K562 (cell line): ENCODE results near the gene CYTH1. TPM values are rescaled to one million over a fixed set of nuclear protein-coding genes. Genes with fewer than 3 reads are reported as not detected.

Experiments used
- CAMTA2 ChIP-seq: fragments of 250-450 bp; sonication (Bioruptor Pico); conservative IDR thresholded peaks from 2 replicates; pipeline ENCODE4 v1.5.1; 2022
- CEBPG ChIP-seq, 3 experiments: fragments of 200-800 bp in 1 of 3; sonication (Bioruptor generic) in 1 of 3; sonication (generic) in 1 of 3; formaldehyde crosslinking in 1 of 3; IDR thresholded peaks in 2 of 3; conservative IDR thresholded peaks in 1 of 3; 2 replicates each; pipeline versions ENCODE4 v1.6.1 to v1.8.0; 2016 to 2022; ENCODE audit warnings: missing compliant biosample characterization in 2 of 3, missing genetic modification characterization in 2 of 3, mild to moderate bottlenecking in 1 of 3, missing genetic modification reagents in 1 of 3
- EHMT2 ChIP-seq: fragments of 450-650 bp; IDR thresholded peaks from 2 replicates; pipeline ENCODE4 v1.6.1; 2018; ENCODE audit warnings: antibody characterized with exemption
- KLF6 ChIP-seq: fragments of 250-450 bp; sonication (Bioruptor Pico); IDR thresholded peaks from 2 replicates; pipeline ENCODE4 v1.4.0; 2020; ENCODE audit warnings: mild to moderate bottlenecking, moderate library complexity, borderline replicate concordance
- MEF2D ChIP-seq: conservative IDR thresholded peaks from 2 replicates; pipeline ENCODE4 v1.6.1; 2016; ENCODE audit warnings: low read depth, missing genetic modification characterization, missing compliant biosample characterization
- RHOXF2B ChIP-seq: fragments of 250-450 bp; sonication (Bioruptor Pico); conservative IDR thresholded peaks from 2 replicates; pipeline ENCODE4 v1.5.1; 2021
- SETDB1 ChIP-seq: IDR thresholded peaks from one replicate; pipeline ENCODE4 v1.6.1; 2012; ENCODE audit warnings: low read length, control low read depth, inconsistent platforms
- SMAD4 ChIP-seq: fragments of 250-450 bp; sonication (Bioruptor Pico); conservative IDR thresholded peaks from 2 replicates; pipeline ENCODE4 v1.8.0; 2021; ENCODE audit warnings: inconsistent platforms, mild to moderate bottlenecking, moderate library complexity
- TAF1 ChIP-seq: IDR thresholded peaks from 2 replicates; pipeline ENCODE4 v1.6.1; 2011; ENCODE audit warnings: mild to moderate bottlenecking, low read length, moderate library complexity; ENCODE audit not compliant: insufficient read depth, control insufficient read depth, severe bottlenecking; ENCODE audit errors: extremely low read depth
- TBL1XR1 ChIP-seq, 2 experiments: IDR thresholded peaks; 2 replicates each; pipeline ENCODE4 v1.6.1; 2012; ENCODE audit warnings: improper control_type of control experiment in 2 of 2, low read length in 2 of 2, mild to moderate bottlenecking in 1 of 2
- ZNF589 ChIP-seq: fragments of 200-800 bp; sonication (Bioruptor generic); IDR thresholded peaks from 2 replicates; pipeline ENCODE4 v1.6.1; 2016; ENCODE audit warnings: low read depth, missing genetic modification characterization, missing compliant biosample characterization
- ZSCAN29 ChIP-seq: fragments of 450-650 bp; IDR thresholded peaks from 2 replicates; pipeline ENCODE4 v1.6.1; 2017
- ZZZ3 ChIP-seq: fragments of 450-650 bp; IDR thresholded peaks from 2 replicates; pipeline ENCODE4 v1.6.1; 2016; ENCODE audit warnings: antibody characterized with exemption, mild to moderate bottlenecking, moderate library complexity
- polyA plus RNA-seq, 8 experiments: library from polyadenylated mRNA; depleted of rRNA in 4 of 8; stranded (reverse) in 5 of 8; unstranded in 3 of 8; fragments of >200 nt; fragmentation: Nextera tagmentation in 2 of 8; fragmentation: Illumina TruSeq in 1 of 8; extraction: Ambion mirVana in 2 of 8; extraction: Trizol in 1 of 8; gene quantifications; 2 replicates each; pipeline versions ENCODE4 v1.2.1 to v1.2.3, GENCODE V29; 2011 to 2014; ENCODE audit warnings: inconsistent platforms in 1 of 8, missing spikeins in 1 of 8
- total RNA-seq, 7 experiments: library from RNA; depleted of rRNA in 6 of 7; stranded (reverse); fragments of >200 nt in 6 of 7; fragmentation: Illumina TruSeq in 2 of 7; extraction: Trizol in 2 of 7; gene quantifications; 2 replicates each; pipeline versions ENCODE4 v1.2.1 to v1.2.3, GENCODE V29; 2011 to 2021; ENCODE audit warnings: low replicate concordance in 1 of 7
- TF ChIP-seq, protein P1 (sequence below): conservative IDR thresholded peaks from 2 replicates; pipeline ENCODE4 v1.6.1; 2011; ENCODE audit warnings: low read depth, mild to moderate bottlenecking, low read length; ENCODE audit not compliant: control insufficient read depth
- TF ChIP-seq, protein P2 (sequence below): sonication (generic); formaldehyde crosslinking; IDR thresholded peaks from 2 replicates; pipeline ENCODE4 v1.8.1; 2023; ENCODE audit warnings: missing genetic modification reagents, mild to moderate bottlenecking, borderline replicate concordance
- TF ChIP-seq, protein P3 (sequence below): fragments of 450-650 bp; conservative IDR thresholded peaks from 2 replicates; pipeline ENCODE4 v1.6.1; 2016; ENCODE audit warnings: missing genetic modification characterization, low read depth, mild to moderate bottlenecking, missing compliant biosample characterization, moderate library complexity
- TF ChIP-seq, protein P4 (sequence below), 2 experiments: fragments of 200-800 bp in 1 of 2; sonication (Bioruptor generic) in 1 of 2; sonication (generic) in 1 of 2; formaldehyde crosslinking in 1 of 2; IDR thresholded peaks in 1 of 2; conservative IDR thresholded peaks in 1 of 2; 2 replicates each; pipeline versions ENCODE4 v1.5.0 to v1.6.1; 2016 to 2020; ENCODE audit warnings: missing compliant biosample characterization in 1 of 2, missing genetic modification characterization in 1 of 2, missing genetic modification reagents in 1 of 2

The CYTH1 gene
- total and polyA plus RNA-seq, 9 of the 15 experiments (the other 6 are each of a cell fraction or from before 2014, with no cell fraction given) = 0.52 to 27.7 (median 16.8) TPM

DNA sequence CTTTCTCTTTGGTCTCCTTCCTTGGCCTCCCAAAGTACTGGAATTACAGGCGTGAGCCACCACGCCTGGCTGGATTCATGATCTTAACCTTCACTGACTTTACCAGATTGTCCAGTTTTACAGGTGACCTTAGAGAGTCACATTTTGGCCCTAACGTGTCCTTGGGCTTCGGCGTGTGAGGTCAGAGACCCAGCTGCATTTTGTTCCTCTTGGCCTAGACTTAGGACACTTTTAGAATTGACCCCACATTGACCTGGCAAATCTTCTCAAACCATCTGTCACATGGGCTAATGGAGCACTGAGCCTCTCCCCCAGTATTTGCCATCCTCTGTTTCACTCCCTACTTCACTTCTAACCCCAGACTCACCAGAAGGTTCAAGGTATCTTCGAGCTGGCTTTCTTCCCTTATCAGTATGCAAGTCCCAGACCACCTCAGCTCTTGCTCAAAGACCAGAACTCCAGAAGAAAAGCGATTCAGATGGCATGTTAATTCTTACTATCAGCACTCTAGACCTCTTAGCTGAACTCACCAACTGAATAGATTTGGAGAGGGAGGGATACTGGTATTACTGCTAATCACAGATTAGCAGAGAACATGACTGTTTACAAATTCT lies 1.7 kb upstream of the CYTH1 start (continued):
- TF ChIP-seq CEBPG (CRISPR knock-in tag; IDR thresholded peaks at IDR 0.05) (0 out of 2 replicates have a peak, but pooled peaks have one; percentile 17), CEBPG (tag; conservative IDR thresholded peaks at IDR 0.05 in 1 of 2, IDR thresholded peaks at IDR 0.05 in 1 of 2) (no peak), ZNF589 (CRISPR knock-in tag) (peak; percentile 47; the same call in 1 of the 2 replicates), ZZZ3 (no peak), CAMTA2 (CRISPR knock-in tag) (no peak), TAF1 (peak; percentile 16), ZSCAN29 (no peak), SMAD4 (peak; percentile 69; the same call in 1 of the 2 replicates), KLF6 (0 out of 2 replicates have a peak, but pooled peaks have one; percentile 7), EHMT2 (0 out of 2 replicates have a peak, but pooled peaks have one; percentile 5), MEF2D (tag) (peak; percentile 75; the same call in 1 of the 2 replicates), SETDB1 (no peak), RHOXF2B (no peak), TBL1XR1 (IDR thresholded peaks at IDR 0.05; ENCODE audit: low read length in 2 of 2) (peak; percentile 68 to 77; a peak in 2 of 4 replicates)
- TF ChIP-seq, protein P1, sequence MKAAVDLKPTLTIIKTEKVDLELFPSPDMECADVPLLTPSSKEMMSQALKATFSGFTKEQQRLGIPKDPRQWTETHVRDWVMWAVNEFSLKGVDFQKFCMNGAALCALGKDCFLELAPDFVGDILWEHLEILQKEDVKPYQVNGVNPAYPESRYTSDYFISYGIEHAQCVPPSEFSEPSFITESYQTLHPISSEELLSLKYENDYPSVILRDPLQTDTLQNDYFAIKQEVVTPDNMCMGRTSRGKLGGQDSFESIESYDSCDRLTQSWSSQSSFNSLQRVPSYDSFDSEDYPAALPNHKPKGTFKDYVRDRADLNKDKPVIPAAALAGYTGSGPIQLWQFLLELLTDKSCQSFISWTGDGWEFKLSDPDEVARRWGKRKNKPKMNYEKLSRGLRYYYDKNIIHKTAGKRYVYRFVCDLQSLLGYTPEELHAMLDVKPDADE = 0 out of 2 replicates have a peak, but pooled peaks have one; percentile 16
- TF ChIP-seq, protein P2, sequence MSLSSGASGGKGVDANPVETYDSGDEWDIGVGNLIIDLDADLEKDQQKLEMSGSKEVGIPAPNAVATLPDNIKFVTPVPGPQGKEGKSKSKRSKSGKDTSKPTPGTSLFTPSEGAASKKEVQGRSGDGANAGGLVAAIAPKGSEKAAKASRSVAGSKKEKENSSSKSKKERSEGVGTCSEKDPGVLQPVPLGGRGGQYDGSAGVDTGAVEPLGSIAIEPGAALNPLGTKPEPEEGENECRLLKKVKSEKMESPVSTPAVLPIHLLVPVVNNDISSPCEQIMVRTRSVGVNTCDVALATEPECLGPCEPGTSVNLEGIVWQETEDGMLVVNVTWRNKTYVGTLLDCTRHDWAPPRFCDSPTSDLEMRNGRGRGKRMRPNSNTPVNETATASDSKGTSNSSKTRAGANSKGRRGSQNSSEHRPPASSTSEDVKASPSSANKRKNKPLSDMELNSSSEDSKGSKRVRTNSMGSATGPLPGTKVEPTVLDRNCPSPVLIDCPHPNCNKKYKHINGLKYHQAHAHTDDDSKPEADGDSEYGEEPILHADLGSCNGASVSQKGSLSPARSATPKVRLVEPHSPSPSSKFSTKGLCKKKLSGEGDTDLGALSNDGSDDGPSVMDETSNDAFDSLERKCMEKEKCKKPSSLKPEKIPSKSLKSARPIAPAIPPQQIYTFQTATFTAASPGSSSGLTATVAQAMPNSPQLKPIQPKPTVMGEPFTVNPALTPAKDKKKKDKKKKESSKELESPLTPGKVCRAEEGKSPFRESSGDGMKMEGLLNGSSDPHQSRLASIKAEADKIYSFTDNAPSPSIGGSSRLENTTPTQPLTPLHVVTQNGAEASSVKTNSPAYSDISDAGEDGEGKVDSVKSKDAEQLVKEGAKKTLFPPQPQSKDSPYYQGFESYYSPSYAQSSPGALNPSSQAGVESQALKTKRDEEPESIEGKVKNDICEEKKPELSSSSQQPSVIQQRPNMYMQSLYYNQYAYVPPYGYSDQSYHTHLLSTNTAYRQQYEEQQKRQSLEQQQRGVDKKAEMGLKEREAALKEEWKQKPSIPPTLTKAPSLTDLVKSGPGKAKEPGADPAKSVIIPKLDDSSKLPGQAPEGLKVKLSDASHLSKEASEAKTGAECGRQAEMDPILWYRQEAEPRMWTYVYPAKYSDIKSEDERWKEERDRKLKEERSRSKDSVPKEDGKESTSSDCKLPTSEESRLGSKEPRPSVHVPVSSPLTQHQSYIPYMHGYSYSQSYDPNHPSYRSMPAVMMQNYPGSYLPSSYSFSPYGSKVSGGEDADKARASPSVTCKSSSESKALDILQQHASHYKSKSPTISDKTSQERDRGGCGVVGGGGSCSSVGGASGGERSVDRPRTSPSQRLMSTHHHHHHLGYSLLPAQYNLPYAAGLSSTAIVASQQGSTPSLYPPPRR = no peak
- TF ChIP-seq, protein P3, sequence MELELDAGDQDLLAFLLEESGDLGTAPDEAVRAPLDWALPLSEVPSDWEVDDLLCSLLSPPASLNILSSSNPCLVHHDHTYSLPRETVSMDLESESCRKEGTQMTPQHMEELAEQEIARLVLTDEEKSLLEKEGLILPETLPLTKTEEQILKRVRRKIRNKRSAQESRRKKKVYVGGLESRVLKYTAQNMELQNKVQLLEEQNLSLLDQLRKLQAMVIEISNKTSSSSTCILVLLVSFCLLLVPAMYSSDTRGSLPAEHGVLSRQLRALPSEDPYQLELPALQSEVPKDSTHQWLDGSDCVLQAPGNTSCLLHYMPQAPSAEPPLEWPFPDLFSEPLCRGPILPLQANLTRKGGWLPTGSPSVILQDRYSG (tag) = peak; percentile 60
- TF ChIP-seq, protein P4, sequence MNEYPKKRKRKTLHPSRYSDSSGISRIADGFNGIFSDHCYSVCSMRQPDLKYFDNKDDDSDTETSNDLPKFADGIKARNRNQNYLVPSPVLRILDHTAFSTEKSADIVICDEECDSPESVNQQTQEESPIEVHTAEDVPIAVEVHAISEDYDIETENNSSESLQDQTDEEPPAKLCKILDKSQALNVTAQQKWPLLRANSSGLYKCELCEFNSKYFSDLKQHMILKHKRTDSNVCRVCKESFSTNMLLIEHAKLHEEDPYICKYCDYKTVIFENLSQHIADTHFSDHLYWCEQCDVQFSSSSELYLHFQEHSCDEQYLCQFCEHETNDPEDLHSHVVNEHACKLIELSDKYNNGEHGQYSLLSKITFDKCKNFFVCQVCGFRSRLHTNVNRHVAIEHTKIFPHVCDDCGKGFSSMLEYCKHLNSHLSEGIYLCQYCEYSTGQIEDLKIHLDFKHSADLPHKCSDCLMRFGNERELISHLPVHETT (CRISPR knock-in tag; conservative IDR thresholded peaks at IDR 0.05 in 1 of 2, IDR thresholded peaks at IDR 0.05 in 1 of 2) = peak in 1 of 2 experiments; percentile 47; a peak in 1 of 4 replicates
